DND-41 (cell line): Measurements from ENCODE around the gene LHFPL4.

Experiments
- ATAC-seq: fragments of 200-7000 bp; cut with Tn5 transposase; 3 replicates; pipeline ENCODE4 v1.9.1; 2021; ENCODE audit warnings: low read depth; ENCODE audit not compliant: insufficient read depth
- DNase-seq: peaks from one replicate; pipeline ENCODE4 v3.0.0-alpha.2; 2020
- H2AFZ ChIP-seq: 2 replicates; pipeline ENCODE4 v1.6.0; 2012; ENCODE audit warnings: low read depth, low read length
- H3K27ac ChIP-seq: 2 replicates; pipeline ENCODE4 v1.5.1; 2012; ENCODE audit warnings: low read length, inconsistent platforms
- H3K27me3 ChIP-seq: fragments of 200-600 bp; sonication (generic); 2 replicates; pipeline ENCODE4 v1.6.0; 2012; ENCODE audit warnings: low read length, mild to moderate bottlenecking, inconsistent platforms; ENCODE audit not compliant: insufficient read depth, poor library complexity
- H3K36me3 ChIP-seq: 2 replicates; pipeline ENCODE4 v1.5.1; 2012; ENCODE audit warnings: low read length, inconsistent platforms; ENCODE audit not compliant: insufficient read depth
- H3K4me1 ChIP-seq: 2 replicates; pipeline ENCODE4 v1.5.1; 2012; ENCODE audit warnings: mild to moderate bottlenecking, low read length; ENCODE audit not compliant: insufficient read depth
- H3K4me2 ChIP-seq: 2 replicates; pipeline ENCODE4 v1.6.0; 2012; ENCODE audit warnings: mild to moderate bottlenecking, moderate library complexity, low read length, inconsistent platforms; ENCODE audit not compliant: insufficient read depth
- H3K4me3 ChIP-seq, 2 experiments: fragments of 200-600 bp in 1 of 2; shearing (Covaris generic) in 1 of 2; 2 replicates each; pipeline ENCODE4 v1.5.1; 2012 to 2016; ENCODE audit warnings: inconsistent platforms in 2 of 2, low read length in 2 of 2, mild to moderate bottlenecking in 2 of 2, low read depth in 1 of 2, moderate library complexity in 1 of 2
- H3K79me2 ChIP-seq: 2 replicates; pipeline ENCODE4 v1.6.0; 2012; ENCODE audit warnings: low read length, inconsistent platforms; ENCODE audit not compliant: insufficient read depth
- H3K9ac ChIP-seq: 2 replicates; pipeline ENCODE4 v1.6.0; 2012; ENCODE audit warnings: low read depth, mild to moderate bottlenecking, inconsistent platforms, low read length, moderate library complexity
- H3K9me3 ChIP-seq: 2 replicates; pipeline ENCODE4 v1.5.1; 2012; ENCODE audit warnings: low read length, moderate library complexity, mild to moderate bottlenecking, inconsistent platforms; ENCODE audit not compliant: insufficient read depth, severe bottlenecking
- H4K20me1 ChIP-seq: 2 replicates; pipeline ENCODE4 v1.6.0; 2012; ENCODE audit warnings: low read length; ENCODE audit not compliant: insufficient read depth
- CTCF ChIP-seq: IDR thresholded peaks from 2 replicates; pipeline ENCODE4 v1.5.1; 2012; ENCODE audit warnings: borderline replicate concordance, low read length, moderate library complexity, mild to moderate bottlenecking; ENCODE audit not compliant: poor library complexity, severe bottlenecking; ENCODE audit errors: extremely low read depth
- EZH2 ChIP-seq: IDR thresholded peaks from 3 replicates; pipeline ENCODE4 v1.6.1; 2012; ENCODE audit warnings: borderline replicate concordance, low read depth, mild to moderate bottlenecking, moderate library complexity, low read length, inconsistent platforms; ENCODE audit not compliant: severe bottlenecking

Gene LHFPL4

DNA sequence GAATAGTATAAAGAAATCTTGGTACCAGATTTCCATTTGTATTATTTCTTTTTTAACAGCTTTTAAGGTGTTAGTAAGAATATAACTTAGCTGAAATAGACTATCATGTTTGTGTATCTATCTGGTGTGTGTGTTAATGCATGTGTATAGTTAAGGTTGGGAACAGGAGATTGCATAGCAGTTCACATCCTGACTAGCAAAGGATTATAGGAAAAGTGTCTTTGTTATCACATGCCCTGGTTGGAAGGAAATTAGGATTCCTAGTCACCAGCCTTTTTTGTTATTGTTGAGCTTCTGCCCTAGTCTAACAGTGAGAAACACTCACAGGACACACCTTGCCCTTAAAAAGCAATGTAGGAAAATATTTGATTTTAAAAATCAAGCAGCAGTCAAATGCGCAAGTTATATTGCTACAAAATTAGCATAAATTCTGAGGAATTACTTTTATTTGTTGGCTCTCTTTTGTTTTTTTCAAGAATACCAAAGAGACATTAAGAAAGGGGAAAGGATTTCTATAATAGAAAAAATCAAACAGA, 98.0 kb downstream of the LHFPL4 start:
- no peak for ATAC-seq
- H3K9me3 ChIP-seq: no peaks in the 10 kb centered on the region
- H4K20me1 ChIP-seq: no peaks in the 10 kb centered on the region; the same call in 1 of the 2 replicates
- no peak overlapping the region for H2AFZ ChIP-seq
- H3K27me3 ChIP-seq: no peaks in the 10 kb centered on the region
- TF ChIP-seq CTCF (no peak), EZH2 (no peak)
- H3K9ac ChIP-seq: no peak overlapping the region
- H3K79me2 ChIP-seq: 0 out of 2 replicates have a peak, but pooled peaks cover 6% of the 10 kb centered on the region
- H3K4me1 ChIP-seq: no peaks in the 10 kb centered on the region
- no peak for DNase-seq
- H3K36me3 ChIP-seq: peaks cover 91% of the 10 kb centered on the region
- no peak overlapping the region for H3K27ac ChIP-seq
- H3K4me3 ChIP-seq: no peak overlapping the region
- H3K4me2 ChIP-seq: no peak overlapping the region

- no peaks in the 10 kb centered on the region for H3K4me1 ChIP-seq
- H3K79me2 ChIP-seq: 0 out of 2 replicates have a peak, but pooled peaks cover 11% of the 10 kb centered on the region
- no peak for TF ChIP-seq EZH2
- ATAC-seq (peak; percentile 54), DNase-seq (no peak)
- H3K9ac ChIP-seq: no peak overlapping the region
- H3K27ac ChIP-seq: no peak overlapping the region
- H3K4me3 ChIP-seq: no peak overlapping the region
- H3K9me3 ChIP-seq: no peaks in the 10 kb centered on the region
- H3K4me2 ChIP-seq: no peak overlapping the region
- no peak overlapping the region for H2AFZ ChIP-seq
- H3K27me3 ChIP-seq: no peaks in the 10 kb centered on the region
- H4K20me1 ChIP-seq: peaks cover 7% of the 10 kb centered on the region; the same call in 1 of the 2 replicates
- H3K36me3 ChIP-seq: peaks cover 92% of the 10 kb centered on the region
Measured at GRCh38 chr3:9452417-9452816, 101.2 kb downstream of the LHFPL4 start.

DNA sequence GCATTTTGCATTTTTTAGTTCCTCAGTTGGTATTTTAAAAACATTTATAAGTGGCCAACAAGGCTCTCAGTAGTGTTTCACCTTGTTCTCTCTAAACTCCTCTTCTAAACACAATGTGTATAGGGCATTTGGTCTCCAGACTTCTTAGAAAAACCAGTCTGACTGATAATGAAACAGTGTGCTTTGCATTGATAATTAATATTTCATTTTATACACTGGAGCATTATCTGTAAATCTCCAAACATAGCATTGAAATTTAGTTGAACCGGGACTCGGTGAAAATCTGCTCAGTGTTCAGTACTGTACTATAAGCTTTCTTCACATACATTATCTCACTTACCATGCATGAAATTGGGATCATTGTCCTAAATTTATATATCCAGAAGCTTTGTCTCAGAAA, 102.6 kb downstream of the LHFPL4 start:
- H4K20me1 ChIP-seq: peaks cover 7% of the 10 kb centered on the region; the same call in 1 of the 2 replicates
- no peak overlapping the region for H3K4me3 ChIP-seq
- H3K36me3 ChIP-seq: peaks cover 94% of the 10 kb centered on the region
- no peak overlapping the region for H2AFZ ChIP-seq
- ATAC-seq (no peak), DNase-seq (no peak)
- no peak for TF ChIP-seq CTCF
- TF ChIP-seq EZH2: no peak
- H3K27ac ChIP-seq: no peak overlapping the region
- no peak overlapping the region for H3K9ac ChIP-seq
- H3K27me3 ChIP-seq: no peaks in the 10 kb centered on the region
- H3K4me1 ChIP-seq: no peaks in the 10 kb centered on the region
- no peaks in the 10 kb centered on the region for H3K9me3 ChIP-seq
- H3K79me2 ChIP-seq: 0 out of 2 replicates have a peak, but pooled peaks cover 11% of the 10 kb centered on the region
- H3K4me2 ChIP-seq: no peak overlapping the region

- H3K36me3 ChIP-seq: peaks cover 92% of the 10 kb centered on the region
- no peak for ATAC-seq
Measured at GRCh38 chr3:9450126-9450525, 103.5 kb downstream of the LHFPL4 start.

More at GRCh38 chr3:9450126-9450525, 103.5 kb downstream of the LHFPL4 start:
- no peak overlapping the region for H3K4me3 ChIP-seq
- H3K27ac ChIP-seq: no peak overlapping the region
- H3K4me1 ChIP-seq: no peaks in the 10 kb centered on the region
- no peak for DNase-seq
- H3K9me3 ChIP-seq: no peaks in the 10 kb centered on the region
- no peak for TF ChIP-seq CTCF
- TF ChIP-seq EZH2: no peak
- no peak overlapping the region for H3K9ac ChIP-seq
- H2AFZ ChIP-seq: no peak overlapping the region
- no peaks in the 10 kb centered on the region for H3K27me3 ChIP-seq
- H3K79me2 ChIP-seq: 0 out of 2 replicates have a peak, but pooled peaks cover 11% of the 10 kb centered on the region
- peaks cover 7% of the 10 kb centered on the region; the same call in 1 of the 2 replicates for H4K20me1 ChIP-seq
- H3K4me2 ChIP-seq: no peak overlapping the region
